ENCODE data around the gene TGIF2. TPM values are rescaled to one million over a fixed set of nuclear protein-coding genes. Genes with fewer than 3 reads are reported as not detected.

Gene TGIF2
- 6.1 TPM for total RNA-seq
- long read RNA-seq, transcript TGIF2-201 (3 exons, 3,406 nt): major isoform, 5 of 10 reads
- long read RNA-seq, partial matches to known transcripts: 0 of 10 reads
- long read RNA-seq, other reads (novel, unspliced or antisense): 2 of 10 reads

DNA sequence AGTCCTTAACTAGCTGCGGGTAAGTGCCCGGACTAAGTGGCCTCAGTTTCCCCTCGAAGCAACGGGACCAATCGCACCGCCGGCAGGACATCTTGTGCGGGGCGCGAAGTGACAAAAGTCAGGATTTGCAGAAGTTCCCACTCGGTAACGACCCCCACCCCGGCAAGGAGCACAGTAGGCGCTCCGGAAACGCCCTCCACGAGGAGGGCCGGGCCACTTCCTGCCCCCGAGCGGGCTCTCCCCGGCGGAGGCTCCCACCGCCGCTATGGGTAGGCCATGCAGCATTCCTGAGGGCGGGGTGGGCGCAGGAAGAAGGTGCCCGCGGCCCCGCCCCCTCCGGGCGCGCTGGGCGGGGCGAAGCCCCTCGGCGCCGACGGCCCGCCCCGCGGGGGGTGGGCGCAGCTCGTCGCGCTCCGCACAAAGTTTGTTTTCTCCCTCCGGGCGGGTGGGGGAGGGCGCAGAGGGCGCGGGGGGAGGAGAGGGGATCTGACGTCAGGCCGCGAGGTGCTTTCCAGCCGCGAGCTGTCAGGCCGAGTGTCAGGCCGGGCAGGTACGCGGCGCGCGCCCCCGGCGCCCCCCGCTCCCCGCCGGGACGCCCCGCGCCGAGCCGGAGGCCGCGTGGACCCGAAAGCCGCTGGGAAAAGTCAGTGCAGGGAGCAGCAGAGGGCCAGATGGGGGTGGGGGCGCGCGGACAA, at the start of gene TGIF2:
TGIF2 (plus strand) TSS at position 495 of the 695 bp plus-strand sequence. CDS start 5,178 bp downstream, outside the sequence.
- peak; percentile 87 for DNase-seq (ENCODE audit: low spot score)
- intact Hi-C loops (cut with DNase I): no loop called here

GRCh38 chr20:36525620-36526365, 47.6 kb upstream of the TGIF2 start:
- DNase-seq (ENCODE audit: low spot score): peak; percentile 62
- intact Hi-C loops (cut with DNase I): no loop called here

GRCh38 chr20:36526521-36527011, 46.8 kb upstream of the TGIF2 start:
- DNase-seq (ENCODE audit: low spot score): peak; percentile 72
- intact Hi-C loops (cut with DNase I): no loop called here

DNA sequence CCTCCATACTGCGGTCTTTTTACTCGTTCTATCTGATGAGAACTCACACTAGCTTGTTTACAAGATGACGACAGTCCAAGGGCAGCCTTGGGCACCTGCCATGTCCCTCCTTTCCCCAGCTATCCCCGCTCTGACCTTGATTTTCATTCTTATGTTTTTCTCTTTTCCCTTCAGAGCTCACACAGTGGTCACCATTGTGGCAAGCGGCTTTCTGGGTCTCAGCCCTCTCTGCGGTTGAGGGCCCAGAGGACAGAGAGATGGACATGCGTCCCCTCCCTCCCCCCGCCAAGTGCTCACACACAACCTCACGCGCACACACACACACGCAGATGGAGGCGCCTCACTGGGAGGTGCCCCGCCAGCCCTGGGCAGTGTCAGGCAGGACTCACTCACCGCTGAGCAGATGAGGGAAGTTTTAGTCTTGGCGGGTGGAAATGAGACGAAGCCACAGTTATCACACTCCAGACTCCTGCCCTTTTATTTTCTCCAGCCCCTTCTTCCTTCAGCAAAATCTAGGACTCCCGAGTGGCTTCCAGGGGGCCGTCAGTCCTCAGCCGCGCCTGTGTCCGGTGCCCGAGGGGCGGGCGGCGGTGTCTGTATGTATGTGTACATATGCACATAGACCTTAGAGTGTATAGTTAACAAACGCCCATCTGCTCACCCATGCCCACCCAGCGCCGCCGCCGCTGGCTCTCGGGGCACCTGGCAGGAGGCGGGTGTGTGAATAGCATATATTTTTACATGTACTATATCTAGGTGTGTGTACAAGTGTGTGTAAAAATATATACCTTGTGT, 45.9 kb upstream of the TGIF2 start:
- peak; percentile 51 for DNase-seq (ENCODE audit: low spot score)
- intact Hi-C loops (cut with DNase I): no loop called here

DNA sequence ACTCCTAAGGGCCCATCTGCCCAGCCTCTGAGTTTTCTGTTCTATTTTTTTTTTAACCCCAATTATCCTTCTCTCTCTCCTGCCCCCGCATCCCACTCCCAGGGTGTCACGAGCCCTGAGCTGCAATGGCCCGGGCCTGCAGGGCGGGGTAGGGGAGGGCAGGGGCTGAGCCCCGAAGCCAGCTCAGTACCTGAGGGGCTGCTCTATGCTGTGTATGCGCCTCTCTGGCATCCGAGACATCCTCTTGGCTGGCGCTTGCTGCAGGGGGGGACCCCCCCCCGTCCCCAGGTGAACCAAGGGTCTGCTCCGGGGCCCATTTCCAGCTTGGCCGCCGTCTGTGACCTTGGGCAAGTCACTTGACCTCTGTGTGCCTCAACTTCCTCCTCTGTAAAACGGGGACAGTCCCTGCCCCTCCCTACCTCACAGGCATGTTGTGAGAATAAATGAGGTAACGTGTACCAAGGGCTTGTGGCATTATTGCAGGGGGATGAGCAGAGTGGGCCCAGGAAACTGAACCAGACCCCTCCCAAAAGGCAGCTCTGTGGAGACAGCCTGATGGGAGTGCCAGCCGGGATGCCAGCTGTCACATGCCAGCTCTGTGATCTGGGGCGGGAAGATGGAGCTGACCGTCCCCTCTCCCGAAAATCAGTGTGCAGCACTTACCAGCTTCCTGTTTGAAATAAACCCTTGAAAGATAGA, 45.1 kb upstream of the TGIF2 start:
- DNase-seq (ENCODE audit: low spot score): peak; percentile 65
- intact Hi-C loops (cut with DNase I): no loop called here

GRCh38 chr20:36528875-36529417, 44.5 kb upstream of the TGIF2 start:
- intact Hi-C loops (cut with DNase I): no loop called here
- peak; percentile 27 for DNase-seq (ENCODE audit: low spot score)

- DNase-seq (ENCODE audit: low spot score): no peak
- intact Hi-C loops (cut with DNase I): no loop called here
Observed at GRCh38 chr20:36532388-36532787, 41.0 kb upstream of the TGIF2 start.

DNA sequence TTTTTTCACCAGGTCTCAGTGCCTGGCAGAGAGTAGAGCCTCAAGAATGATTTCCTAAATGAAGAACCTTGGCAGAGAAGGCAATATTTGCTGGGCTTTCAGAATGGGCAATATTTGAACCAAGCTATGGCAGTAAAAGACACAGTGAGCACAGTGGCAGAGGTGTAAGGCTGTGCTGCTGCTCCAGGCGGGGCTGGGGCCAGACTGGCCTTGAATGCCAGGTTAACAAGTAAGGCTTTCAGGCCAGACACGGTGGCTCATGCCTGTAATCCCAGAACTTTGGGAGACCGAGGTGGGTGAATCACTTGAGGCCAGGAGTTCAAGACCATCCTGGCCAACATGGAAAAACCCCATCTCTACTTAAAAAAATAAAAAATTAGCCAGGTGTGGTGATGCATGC, 40.6 kb upstream of the TGIF2 start:
- intact Hi-C loops (cut with DNase I): no loop called here
- DNase-seq (ENCODE audit: low spot score): no peak

DNA sequence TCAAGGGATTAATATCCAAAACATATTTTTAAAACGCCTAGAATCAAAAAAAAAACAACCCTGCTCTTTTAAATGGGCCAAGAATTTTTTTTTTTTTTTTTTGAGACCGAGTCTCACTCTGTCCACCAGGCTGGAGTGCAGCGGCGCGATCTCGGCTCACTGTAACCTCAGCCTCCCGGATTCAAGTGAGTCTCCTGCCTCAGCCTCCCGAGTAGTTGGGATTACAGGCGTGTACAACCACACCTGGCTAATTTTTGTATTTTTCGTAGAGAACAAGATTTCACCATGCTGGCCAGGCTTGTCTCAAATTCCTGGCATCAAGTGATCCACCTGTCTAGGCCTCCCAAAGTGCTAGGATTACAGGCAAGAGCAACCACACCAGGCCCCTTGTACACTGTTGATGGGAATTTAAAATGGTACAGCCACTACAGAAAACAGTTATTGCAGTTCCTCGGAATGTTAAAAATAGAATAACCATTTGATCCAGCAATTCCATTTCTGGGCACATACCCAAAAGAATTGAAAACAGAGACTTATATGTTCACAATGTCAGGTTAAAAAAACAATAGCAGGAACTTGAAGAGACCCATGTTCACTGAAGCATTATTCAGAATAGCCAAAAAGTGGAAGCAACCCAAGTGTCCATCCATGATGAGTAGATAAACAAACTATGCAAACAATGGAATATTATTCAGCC, 35.2 kb upstream of the TGIF2 start:
- intact Hi-C loops (cut with DNase I): no loop called here
- DNase-seq (ENCODE audit: low spot score): no peak

- intact Hi-C loops (cut with DNase I): loop anchor here (5.0 kb wide), 1 partner anchor 58 kb away; no protein-coding TSS in a partner anchor
Observed at GRCh38 chr20:36540551-36541211, 32.7 kb upstream of the TGIF2 start.

DNA sequence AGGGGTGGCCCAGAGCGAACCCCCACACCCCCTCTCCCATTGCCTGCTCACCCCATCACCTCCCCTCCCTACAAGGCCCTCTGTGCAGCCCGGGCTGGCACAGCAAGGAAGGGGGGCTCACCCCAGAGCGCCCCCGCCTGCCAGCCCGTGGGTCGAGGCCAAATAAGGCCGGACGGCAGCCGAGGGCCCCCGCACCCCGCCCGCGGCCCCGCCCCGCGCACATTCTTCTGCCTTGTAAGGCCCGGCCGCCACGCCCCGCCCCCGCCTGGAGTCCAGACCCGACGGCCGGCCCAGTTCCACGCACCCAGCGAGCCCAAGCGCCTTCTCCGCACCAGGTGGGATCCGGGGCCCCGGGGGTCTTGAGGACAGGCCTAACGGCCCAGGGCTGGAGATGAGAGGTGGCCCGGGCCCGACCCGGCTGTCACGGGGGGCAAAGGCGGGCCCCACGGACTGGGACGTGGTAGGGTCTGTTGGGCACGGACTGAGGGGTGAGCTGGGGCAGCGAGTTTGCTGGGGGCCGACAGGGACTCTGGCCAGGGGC, 32.1 kb upstream of the TGIF2 start, which contains the start of gene MYL9:
MYL9 (plus strand) TSS at position 293 of the 541 bp plus-strand sequence. CDS start 3,366 bp downstream, outside the sequence.
- DNase-seq (ENCODE audit: low spot score): peak; percentile 96
- intact Hi-C loops (cut with DNase I): loop anchor here (5.0 kb wide), 1 partner anchor 59 kb away; no protein-coding TSS in a partner anchor

More at GRCh38 chr20:36540551-36541211, 32.7 kb upstream of the TGIF2 start:
- no peak for DNase-seq (ENCODE audit: low spot score)

- intact Hi-C loops (cut with DNase I): loop anchor here (1.0 to 5.0 kb wide), 2 partner anchors 60 to 80 kb away; no protein-coding TSS in a partner anchor
Observed at GRCh38 chr20:36541768-36542488, 31.5 kb upstream of the TGIF2 start.

DNA sequence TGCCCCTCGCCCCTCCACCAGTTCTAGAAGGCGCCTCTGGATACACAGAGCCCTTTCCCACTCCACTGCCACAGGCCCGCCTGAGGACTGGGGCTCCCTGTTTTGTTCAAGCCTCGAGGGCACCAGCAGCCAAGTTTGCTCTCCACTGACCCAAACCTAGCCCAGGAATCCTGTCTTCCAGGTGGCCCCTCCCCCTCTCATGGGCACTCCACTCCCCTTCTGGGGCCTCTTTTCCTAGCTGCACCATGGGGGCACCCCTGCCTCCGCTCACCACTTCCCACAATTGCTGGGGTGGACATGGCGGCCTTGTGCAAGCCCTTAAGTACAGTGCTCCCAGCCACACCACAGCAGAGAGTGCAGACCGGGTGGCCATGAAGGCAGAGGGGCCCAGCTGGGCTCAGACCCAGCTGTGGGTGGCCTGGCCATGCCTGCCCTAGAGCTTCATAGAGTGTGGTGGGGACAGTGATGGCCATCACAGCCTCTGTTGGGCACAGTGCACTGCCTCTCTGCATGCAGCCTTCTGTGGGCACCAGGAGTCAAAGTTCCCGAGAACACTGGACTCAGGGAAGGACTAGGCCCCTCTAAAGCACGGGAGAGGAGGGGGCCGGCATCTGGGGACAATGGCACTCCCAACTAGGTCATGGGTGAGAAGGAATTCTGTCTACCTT, 30.7 kb upstream of the TGIF2 start:
- intact Hi-C loops (cut with DNase I): loop anchor here (1.0 to 5.0 kb wide), 2 partner anchors 60 to 80 kb away; no protein-coding TSS in a partner anchor
- no peak for DNase-seq (ENCODE audit: low spot score)

More at GRCh38 chr20:36541768-36542488, 31.5 kb upstream of the TGIF2 start:
- DNase-seq (ENCODE audit: low spot score): no peak

- peak; percentile 90 for DNase-seq (ENCODE audit: low spot score)
- intact Hi-C loops (cut with DNase I): loop anchor here (1.0 to 5.0 kb wide), 2 partner anchors 45 to 61 kb away; no protein-coding TSS in a partner anchor
Observed at GRCh38 chr20:36543184-36544133, 29.9 kb upstream of the TGIF2 start.
